AG09319 (cell line): ENCODE data around the gene RIPK3.

Source experiments
- DNase-seq: peaks from one replicate; pipeline ENCODE4 v3.0.0-alpha.2; 2010; ENCODE audit warnings: low read depth; ENCODE audit errors: extremely low read depth
- CTCF ChIP-seq: IDR thresholded peaks from 2 replicates; pipeline ENCODE4 v1.5.1; 2011; ENCODE audit warnings: low read depth, mild to moderate bottlenecking, inconsistent platforms, low read length, moderate library complexity

RIPK3 gene

GRCh38 chr14:24316597-24316950 is 23.2 kb downstream of the RIPK3 start:
- no peak for TF ChIP-seq CTCF
- no peak for DNase-seq

GRCh38 chr14:24315807-24316596 is 23.8 kb downstream of the RIPK3 start:
- TF ChIP-seq CTCF: no peak
- no peak for DNase-seq

GRCh38 chr14:24315243-24315806 is 24.5 kb downstream of the RIPK3 start:
- TF ChIP-seq CTCF: no peak
- DNase-seq: no peak

- DNase-seq: no peak
- no peak for TF ChIP-seq CTCF
Measured at GRCh38 chr14:24314377-24315193, 25.2 kb downstream of the RIPK3 start.

GRCh38 chr14:24313913-24314312 is 25.9 kb downstream of the RIPK3 start:
- no peak for TF ChIP-seq CTCF
- no peak for DNase-seq

GRCh38 chr14:24312736-24313507 is 26.9 kb downstream of the RIPK3 start:
- DNase-seq: no peak
- no peak for TF ChIP-seq CTCF
